Mesenchymal stem cell (in vitro differentiated cells and primary cell): Measurements from ENCODE around the gene TMEM220.

Source experiments
- DNase-seq: peaks from one replicate; pipeline ENCODE4 v3.0.0-alpha.2; 2013
- H2AFZ ChIP-seq: one replicate; pipeline ENCODE4 v1.6.1; 2013; ENCODE audit warnings: low read depth, mild to moderate bottlenecking, control low read depth, inconsistent platforms, low read length, moderate library complexity
- H2AK5ac ChIP-seq: 2 replicates; pipeline ENCODE4 v1.6.1; 2013; ENCODE audit warnings: low read length, moderate library complexity, mild to moderate bottlenecking, inconsistent platforms; ENCODE audit not compliant: severe bottlenecking
- H2BK120ac ChIP-seq: one replicate; pipeline ENCODE4 v1.6.1; 2013; ENCODE audit warnings: low read depth, mild to moderate bottlenecking, inconsistent platforms, low read length, moderate library complexity
- H2BK12ac ChIP-seq, 2 experiments: one replicate each; pipeline ENCODE4 v1.6.1; 2013; ENCODE audit warnings: inconsistent platforms in 2 of 2, low read length in 2 of 2, mild to moderate bottlenecking in 2 of 2, moderate library complexity in 2 of 2, control low read depth in 1 of 2
- H2BK15ac ChIP-seq: one replicate; pipeline ENCODE4 v1.6.1; 2013; ENCODE audit warnings: mild to moderate bottlenecking, low read depth, inconsistent platforms; ENCODE audit not compliant: poor library complexity, severe bottlenecking
- H2BK5ac ChIP-seq: 2 replicates; pipeline ENCODE4 v1.6.1; 2013; ENCODE audit warnings: low read depth, mild to moderate bottlenecking, low read length, control low read depth, inconsistent platforms; ENCODE audit not compliant: poor library complexity, severe bottlenecking
- H3K14ac ChIP-seq, 2 experiments: one replicate each; pipeline ENCODE4 v1.6.1; 2013; ENCODE audit warnings: inconsistent platforms in 2 of 2, low read length in 2 of 2, control low read depth in 1 of 2, mild to moderate bottlenecking in 1 of 2, moderate library complexity in 1 of 2
- H3K18ac ChIP-seq, 2 experiments: one replicate each; pipeline ENCODE4 v1.6.1; 2013; ENCODE audit warnings: inconsistent platforms in 2 of 2, low read length in 2 of 2, control low read depth in 1 of 2, low read depth in 1 of 2, mild to moderate bottlenecking in 1 of 2
- H3K23ac ChIP-seq, 2 experiments: one replicate each; pipeline ENCODE4 v1.6.1; 2013; ENCODE audit warnings: inconsistent platforms in 2 of 2, low read length in 2 of 2, mild to moderate bottlenecking in 2 of 2, moderate library complexity in 2 of 2, control low read depth in 1 of 2
- H3K27ac ChIP-seq: 2 replicates; pipeline ENCODE4 v1.5.1; 2013; ENCODE audit warnings: mild to moderate bottlenecking, moderate library complexity, low read length, control low read depth, inconsistent platforms; ENCODE audit not compliant: poor library complexity, severe bottlenecking
- H3K27me3 ChIP-seq, 2 experiments: 2 replicates each; pipeline versions ENCODE4 v1.6.1 to v1.7.0; 2013; ENCODE audit warnings: low read length in 2 of 2, mild to moderate bottlenecking in 2 of 2, moderate library complexity in 2 of 2, control low read depth in 1 of 2, inconsistent platforms in 1 of 2; ENCODE audit not compliant: control insufficient read depth in 1 of 2, insufficient read depth in 1 of 2
- H3K36me3 ChIP-seq, 2 experiments: 2 replicates each; pipeline versions ENCODE4 v1.6.1 to v1.7.0; 2013; ENCODE audit warnings: low read length in 2 of 2, control low read depth in 1 of 2, inconsistent platforms in 1 of 2, low read depth in 1 of 2, mild to moderate bottlenecking in 1 of 2; ENCODE audit not compliant: insufficient read depth in 2 of 2, control insufficient read depth in 1 of 2
- H3K4ac ChIP-seq, 2 experiments: one replicate each; pipeline ENCODE4 v1.6.1; 2013; ENCODE audit warnings: inconsistent platforms in 2 of 2, low read length in 2 of 2, mild to moderate bottlenecking in 2 of 2, moderate library complexity in 2 of 2, control low read depth in 1 of 2, low read depth in 1 of 2
- H3K4me1 ChIP-seq: 2 replicates; pipeline ENCODE4 v1.6.1; 2013; ENCODE audit warnings: low read depth, low read length, control low read depth; ENCODE audit not compliant: control insufficient read depth, insufficient read depth
- H3K4me2 ChIP-seq: 2 replicates; pipeline ENCODE4 v1.6.1; 2013; ENCODE audit warnings: low read length, mild to moderate bottlenecking, inconsistent platforms; ENCODE audit not compliant: poor library complexity, severe bottlenecking
- H3K4me3 ChIP-seq, 2 experiments: 2 replicates each; pipeline versions ENCODE4 v1.5.1 to v1.7.0; 2013; ENCODE audit warnings: low read length in 2 of 2, mild to moderate bottlenecking in 2 of 2, control low read depth in 1 of 2, low read depth in 1 of 2; ENCODE audit not compliant: insufficient read depth in 1 of 2
- H3K79me1 ChIP-seq: replicated peaks from 2 replicates; pipeline ENCODE4 v1.6.1; 2013; ENCODE audit warnings: mild to moderate bottlenecking, control low read depth, low read length, inconsistent platforms; ENCODE audit not compliant: poor library complexity, severe bottlenecking
- H3K9ac ChIP-seq: 2 replicates; pipeline ENCODE4 v1.7.0; 2013; ENCODE audit warnings: mild to moderate bottlenecking, low read length, moderate library complexity
- H3K9me3 ChIP-seq: 2 replicates; pipeline ENCODE4 v1.7.0; 2013; ENCODE audit warnings: mild to moderate bottlenecking, low read length; ENCODE audit not compliant: control insufficient read depth
- H4K8ac ChIP-seq: one replicate; pipeline ENCODE4 v1.6.1; 2013; ENCODE audit warnings: inconsistent platforms, mild to moderate bottlenecking, low read length, moderate library complexity
- H4K91ac ChIP-seq: one replicate; pipeline ENCODE4 v1.6.1; 2013; ENCODE audit warnings: mild to moderate bottlenecking, low read length, inconsistent platforms
- WGBS: methylation state at CpG from one replicate; pipeline ENCODE4 v1.1.7; 2013; ENCODE audit warnings: mixed read lengths; 5-methylcytosine and 5-hydroxymethylcytosine counted together

TMEM220 gene

GRCh38 chr17:10664571-10664970, 65.3 kb downstream of the TMEM220 start:
- Histone ChIP-seq H4K91ac (no peak overlapping the region), H3K9ac (no peak overlapping the region), H3K79me1 (no peaks in the 10 kb centered on the region), H3K4me1 (no peaks in the 10 kb centered on the region), H2AFZ (no peak overlapping the region), H2BK5ac (no peak overlapping the region), H2BK12ac (no peak overlapping the region), H3K27me3 (no peaks in the 10 kb centered on the region), H3K4me2 (no peak overlapping the region), H3K18ac (no peak overlapping the region), H4K8ac (no peak overlapping the region), H3K9me3 (no peaks in the 10 kb centered on the region), H3K36me3 (peaks cover 2 to 5% of the 10 kb centered on the region in 2 experiments), H3K23ac (no peak overlapping the region), H2AK5ac (no peak overlapping the region), H3K4ac (no peak overlapping the region), H3K14ac (no peak overlapping the region), H3K4me3 (no peak overlapping the region), H3K27ac (no peak overlapping the region), H2BK120ac (no peak overlapping the region), H2BK15ac (no peak overlapping the region)
- 95% methylated on average over 9 of the region's 9 CpGs for WGBS
- no peak for DNase-seq
